Measurements from ENCODE around the gene GHR.
"Not testable (repeated sequence)": the region's sequence is repeated elsewhere in the genome, so short reads cannot be mapped to it uniquely, and the experiment has no call there.

The GHR gene

GRCh38 chr5:42655982-42656650 is 232.9 kb downstream of the GHR start:
- no peaks in the 10 kb centered on the region for H3K9me3 ChIP-seq (ENCODE audit: insufficient read depth, low read length, severe bottlenecking)
- no peaks in the 10 kb centered on the region for H3K27me3 ChIP-seq (ENCODE audit: insufficient read depth, low read length, poor library complexity)
- DNase-seq: no peak
- no peaks in the 10 kb centered on the region for H3K36me3 ChIP-seq (ENCODE audit: insufficient read depth, low read length)
- H3K4me3 ChIP-seq (ENCODE audit: low read depth in 1 of 2, low read length in 2 of 2): no peak overlapping the region
- TF ChIP-seq EZH2 (IDR thresholded peaks at IDR 0.05; ENCODE audit: borderline replicate concordance, low read depth, low read length, severe bottlenecking): no peak
- TF ChIP-seq CTCF (IDR thresholded peaks at IDR 0.05; ENCODE audit: borderline replicate concordance, extremely low read depth, low read length, poor library complexity, severe bottlenecking): no peak
- peak overlapping the region; percentile 44; the same call in 1 of the 2 replicates for H2AFZ ChIP-seq (ENCODE audit: low read depth, low read length)
- H3K4me1 ChIP-seq (ENCODE audit: insufficient read depth, low read length): no peaks in the 10 kb centered on the region
- ATAC-seq (ENCODE audit: insufficient read depth, low read depth): no peak
- no peak overlapping the region for H3K27ac ChIP-seq (ENCODE audit: low read length)
- H3K9ac ChIP-seq (ENCODE audit: low read depth, low read length): no peak overlapping the region
- peak overlapping the region; percentile 36; the same call in 1 of the 2 replicates for H3K4me2 ChIP-seq (ENCODE audit: insufficient read depth, low read length)
- no peaks in the 10 kb centered on the region for H4K20me1 ChIP-seq (ENCODE audit: insufficient read depth, low read length)
- no peaks in the 10 kb centered on the region for H3K79me2 ChIP-seq (ENCODE audit: insufficient read depth, low read length)

- Histone ChIP-seq H3K79me2 (ENCODE audit: insufficient read depth, low read length) (no peaks in the 10 kb centered on the region), H3K27ac (ENCODE audit: low read length) (no peak overlapping the region), H3K27me3 (ENCODE audit: insufficient read depth, low read length, poor library complexity) (no peaks in the 10 kb centered on the region), H2AFZ (ENCODE audit: low read depth, low read length) (peak overlapping the region; percentile 44; the same call in 1 of the 2 replicates), H3K4me3 (ENCODE audit: low read depth in 1 of 2, low read length in 2 of 2) (no peak overlapping the region), H3K9ac (ENCODE audit: low read depth, low read length) (no peak overlapping the region), H3K36me3 (ENCODE audit: insufficient read depth, low read length) (no peaks in the 10 kb centered on the region), H3K9me3 (ENCODE audit: insufficient read depth, low read length, severe bottlenecking) (no peaks in the 10 kb centered on the region), H4K20me1 (ENCODE audit: insufficient read depth, low read length) (no peaks in the 10 kb centered on the region), H3K4me2 (ENCODE audit: insufficient read depth, low read length) (peak overlapping the region; percentile 36; the same call in 1 of the 2 replicates), H3K4me1 (ENCODE audit: insufficient read depth, low read length) (no peaks in the 10 kb centered on the region)
- no peak for ATAC-seq (ENCODE audit: insufficient read depth, low read depth)
- no peak for DNase-seq
- no peak for TF ChIP-seq EZH2 (IDR thresholded peaks at IDR 0.05; ENCODE audit: borderline replicate concordance, low read depth, low read length, severe bottlenecking)
- TF ChIP-seq CTCF (IDR thresholded peaks at IDR 0.05; ENCODE audit: borderline replicate concordance, extremely low read depth, low read length, poor library complexity, severe bottlenecking): peak; percentile 34
These were observed 233.4 kb downstream of the GHR start for GRCh38 chr5:42656651-42657015.

GRCh38 chr5:42659869-42660268 is 236.6 kb downstream of the GHR start:
- not testable (repeated sequence) for H3K27ac ChIP-seq (ENCODE audit: low read length); H3K36me3 ChIP-seq (ENCODE audit: insufficient read depth, low read length); H3K4me3 ChIP-seq (ENCODE audit: low read depth in 1 of 2, low read length in 2 of 2); DNase-seq; H3K27me3 ChIP-seq (ENCODE audit: insufficient read depth, low read length, poor library complexity); H3K9ac ChIP-seq (ENCODE audit: low read depth, low read length); H4K20me1 ChIP-seq (ENCODE audit: insufficient read depth, low read length); H2AFZ ChIP-seq (ENCODE audit: low read depth, low read length); H3K4me2 ChIP-seq (ENCODE audit: insufficient read depth, low read length); H3K4me1 ChIP-seq (ENCODE audit: insufficient read depth, low read length); ATAC-seq (ENCODE audit: insufficient read depth, low read depth); H3K9me3 ChIP-seq (ENCODE audit: insufficient read depth, low read length, severe bottlenecking); H3K79me2 ChIP-seq (ENCODE audit: insufficient read depth, low read length)

- no peaks in the 10 kb centered on the region for H3K9me3 ChIP-seq (ENCODE audit: insufficient read depth, low read length, severe bottlenecking)
- DNase-seq (no peak), ATAC-seq (ENCODE audit: insufficient read depth, low read depth) (no peak)
- no peaks in the 10 kb centered on the region for H3K79me2 ChIP-seq (ENCODE audit: insufficient read depth, low read length)
- no peak overlapping the region for H3K9ac ChIP-seq (ENCODE audit: low read depth, low read length)
- TF ChIP-seq EZH2 (IDR thresholded peaks at IDR 0.05; ENCODE audit: borderline replicate concordance, low read depth, low read length, severe bottlenecking) (no peak), CTCF (IDR thresholded peaks at IDR 0.05; ENCODE audit: borderline replicate concordance, extremely low read depth, low read length, poor library complexity, severe bottlenecking) (no peak)
- H3K4me1 ChIP-seq (ENCODE audit: insufficient read depth, low read length): no peaks in the 10 kb centered on the region
- H3K4me2 ChIP-seq (ENCODE audit: insufficient read depth, low read length): no peak overlapping the region
- no peaks in the 10 kb centered on the region for H3K27me3 ChIP-seq (ENCODE audit: insufficient read depth, low read length, poor library complexity)
- H3K27ac ChIP-seq (ENCODE audit: low read length): no peak overlapping the region
- H4K20me1 ChIP-seq (ENCODE audit: insufficient read depth, low read length): no peaks in the 10 kb centered on the region
- H2AFZ ChIP-seq (ENCODE audit: low read depth, low read length): no peak overlapping the region
- no peak overlapping the region for H3K4me3 ChIP-seq (ENCODE audit: low read depth in 1 of 2, low read length in 2 of 2)
- H3K36me3 ChIP-seq (ENCODE audit: insufficient read depth, low read length): no peaks in the 10 kb centered on the region
These were observed 242.6 kb downstream of the GHR start for GRCh38 chr5:42665857-42666256.

Measured in DND-41 (cell line).